Natural killer cell treated with Interleukin-12 subunit alpha and Interleukin-12 subunit beta and Interleukin-15 and Interleukin-18, amount 100 ng/mL, for 72 hours (primary cell): ENCODE measurements around the gene ZNF227. TPM values are rescaled to one million over a fixed set of nuclear protein-coding genes. Genes with fewer than 3 reads are reported as not detected.
"Not testable (repeated sequence)": the region's sequence is repeated elsewhere in the genome, so short reads cannot be mapped to it uniquely, and the experiment has no call there.

Source experiments
- ATAC-seq, 2 donors: fragments of 150-1000 bp; cut with Tn5 transposase in 1 of 2; sonication (Bioruptor Pico), chemical (Tn5 transposase) in 1 of 2; 2 replicates each; pipeline ENCODE4 v1.10.0; 2021
- DNase-seq: peaks from one replicate; pipeline ENCODE4 v3.0.0; 2022; ENCODE audit warnings: low spot score
- H3K27ac Mint-ChIP-seq, 2 donors: 1 replicate in 1 of 2; 2 replicates in 1 of 2; pipeline ENCODE4 v1.8.0; 2022; ENCODE audit warnings: mixed read lengths in 2 of 2, mild to moderate bottlenecking in 1 of 2, moderate library complexity in 1 of 2
- H3K27me3 Mint-ChIP-seq, 2 donors: 1 replicate in 1 of 2; 2 replicates in 1 of 2; pipeline ENCODE4 v1.8.0; 2022; ENCODE audit warnings: mixed read lengths in 2 of 2
- H3K36me3 Mint-ChIP-seq: one replicate; pipeline ENCODE4 v1.8.0; 2022; ENCODE audit warnings: mixed read lengths
- H3K4me1 Mint-ChIP-seq, 2 donors: 1 replicate in 1 of 2; 2 replicates in 1 of 2; pipeline ENCODE4 v1.8.0; 2022; ENCODE audit warnings: low read depth in 2 of 2, mixed read lengths in 2 of 2, mild to moderate bottlenecking in 1 of 2
- H3K4me3 Mint-ChIP-seq: one replicate; pipeline ENCODE4 v1.8.0; 2022; ENCODE audit warnings: mixed read lengths
- H3K9me3 Mint-ChIP-seq: 2 replicates; pipeline ENCODE4 v1.8.0; 2022; ENCODE audit warnings: mixed read lengths
- total RNA-seq, 2 donors: library from RNA; stranded (reverse); gene quantifications; one replicate each; pipeline ENCODE4 v1.2.3, GENCODE V29; 2022

The ZNF227 gene
- total RNA-seq, result 10 to 100 TPM; 25.9 to 26.0 TPM

- peak within 1 kb of the TSS; percentile 34 to 93 for H3K27ac Mint-ChIP-seq
- peaks cover 18 to 37% of the 10 kb centered on the region in 2 donors for H3K4me1 Mint-ChIP-seq
- H3K36me3 Mint-ChIP-seq, result peaks cover 28% of the 10 kb centered on the region
- H3K4me3 Mint-ChIP-seq, result peak within 1 kb of the TSS; percentile 87
- H3K27me3 Mint-ChIP-seq, result no peaks in the 10 kb centered on the region
- ATAC-seq (peak; percentile 95 to 97), DNase-seq (peak; percentile 85)
- H3K9me3 Mint-ChIP-seq, result peaks cover 3% of the 10 kb centered on the region
Measured at GRCh38 chr19:44212250-44212865, at the start of gene ZNF227. ZNF227 (plus strand) TSS chr19:44212532; CDS start chr19:44217793, 5,261 bp downstream.

- Mint-ChIP-seq H3K27me3 (no peaks in the 10 kb centered on the region), H3K9me3 (peaks cover 6% of the 10 kb centered on the region), H3K4me1 (peaks cover 17 to 30% of the 10 kb centered on the region in 2 donors), H3K36me3 (peaks cover 39% of the 10 kb centered on the region), H3K4me3 (no peak overlapping the region), H3K27ac (no peak overlapping the region)
- no peak for ATAC-seq
- DNase-seq, result no peak
Measured at GRCh38 chr19:44163789-44164188, 48.5 kb upstream of the ZNF227 start.

GRCh38 chr19:44164327-44164672 lies 48.0 kb upstream of the ZNF227 start:
- ATAC-seq (no peak), DNase-seq (no peak)
- Mint-ChIP-seq H3K4me1 (peaks cover 17 to 30% of the 10 kb centered on the region in 2 donors), H3K4me3 (peak overlapping the region; percentile 91), H3K36me3 (peaks cover 44% of the 10 kb centered on the region), H3K27ac (peak overlapping the region; percentile 80 to 96), H3K9me3 (peaks cover 6% of the 10 kb centered on the region), H3K27me3 (no peaks in the 10 kb centered on the region)

- Mint-ChIP-seq H3K36me3 (peaks cover 50% of the 10 kb centered on the region), H3K4me1 (peaks cover 17 to 30% of the 10 kb centered on the region in 2 donors), H3K27me3 (no peaks in the 10 kb centered on the region), H3K4me3 (peak within 1 kb of the TSS; percentile 91), H3K9me3 (peaks cover 6% of the 10 kb centered on the region), H3K27ac (peak within 1 kb of the TSS; percentile 80 to 96)
- peak; percentile 94 to 98 for ATAC-seq
- peak; percentile 90 for DNase-seq
Measured at GRCh38 chr19:44164673-44165512, 47.4 kb upstream of the ZNF227 start, which contains the start of gene ZNF226. ZNF226 (plus strand) TSS chr19:44165100; CDS start chr19:44170081, 4,981 bp downstream.

GRCh38 chr19:44170660-44171059 lies 41.7 kb upstream of the ZNF227 start:
- Mint-ChIP-seq H3K4me1 (peaks cover 11 to 17% of the 10 kb centered on the region in 2 donors), H3K36me3 (peaks cover 70% of the 10 kb centered on the region), H3K9me3 (peaks cover 14% of the 10 kb centered on the region)
- ATAC-seq, H3K4me3 Mint-ChIP-seq, H3K27ac Mint-ChIP-seq, H3K27me3 Mint-ChIP-seq, DNase-seq: not testable (repeated sequence)

GRCh38 chr19:44176590-44176989 lies 35.7 kb upstream of the ZNF227 start:
- Mint-ChIP-seq H3K27ac (no peak overlapping the region), H3K4me3 (no peak overlapping the region), H3K4me1 (no peaks in the 10 kb centered on the region), H3K36me3 (peaks cover 74% of the 10 kb centered on the region), H3K9me3 (peaks cover 33% of the 10 kb centered on the region), H3K27me3 (no peaks in the 10 kb centered on the region)
- no peak for DNase-seq
- no peak for ATAC-seq

- Mint-ChIP-seq H3K27me3 (no peaks in the 10 kb centered on the region), H3K4me1 (peaks cover 0 to 4% of the 10 kb centered on the region in 2 donors), H3K9me3 (peaks cover 32% of the 10 kb centered on the region), H3K27ac (no peak overlapping the region), H3K36me3 (peaks cover 48% of the 10 kb centered on the region), H3K4me3 (no peak overlapping the region)
- no peak for DNase-seq
- no peak for ATAC-seq
Measured at GRCh38 chr19:44180968-44181367, 31.4 kb upstream of the ZNF227 start.

- Mint-ChIP-seq H3K36me3 (peaks cover 42% of the 10 kb centered on the region), H3K27me3 (peaks cover 0 to 6% of the 10 kb centered on the region in 2 donors), H3K4me3 (no peak overlapping the region), H3K4me1 (peaks cover 0 to 4% of the 10 kb centered on the region in 2 donors), H3K27ac (no peak overlapping the region), H3K9me3 (peaks cover 20% of the 10 kb centered on the region)
- ATAC-seq (no peak), DNase-seq (no peak)
Measured at GRCh38 chr19:44182145-44182544, 30.2 kb upstream of the ZNF227 start.

GRCh38 chr19:44190020-44190419 lies 22.3 kb upstream of the ZNF227 start:
- Mint-ChIP-seq H3K27ac (no peak overlapping the region), H3K4me3 (no peak overlapping the region), H3K4me1 (no peaks in the 10 kb centered on the region), H3K9me3 (peaks cover 23% of the 10 kb centered on the region), H3K36me3 (peaks cover 52% of the 10 kb centered on the region), H3K27me3 (peaks cover 13 to 34% of the 10 kb centered on the region in 2 donors)
- DNase-seq (no peak), ATAC-seq (no peak)

GRCh38 chr19:44192127-44192526 lies 20.2 kb upstream of the ZNF227 start:
- ATAC-seq (no peak), DNase-seq (no peak)
- H3K4me1 Mint-ChIP-seq, result no peaks in the 10 kb centered on the region
- H3K9me3 Mint-ChIP-seq, result peaks cover 25% of the 10 kb centered on the region
- no peak overlapping the region for H3K4me3 Mint-ChIP-seq
- peaks cover 53% of the 10 kb centered on the region for H3K36me3 Mint-ChIP-seq
- peaks cover 19 to 28% of the 10 kb centered on the region in 2 donors for H3K27me3 Mint-ChIP-seq
- no peak overlapping the region for H3K27ac Mint-ChIP-seq

- ATAC-seq, result no peak
- no peak overlapping the region for H3K27ac Mint-ChIP-seq
- peaks cover 7 to 19% of the 10 kb centered on the region in 2 donors for H3K27me3 Mint-ChIP-seq
- H3K4me3 Mint-ChIP-seq, result no peak overlapping the region
- DNase-seq, result no peak
- peaks cover 27% of the 10 kb centered on the region for H3K36me3 Mint-ChIP-seq
- peaks cover 11% of the 10 kb centered on the region for H3K9me3 Mint-ChIP-seq
- H3K4me1 Mint-ChIP-seq, result no peaks in the 10 kb centered on the region
Measured at GRCh38 chr19:44196772-44197171, 15.6 kb upstream of the ZNF227 start.

- DNase-seq, result no peak
- Mint-ChIP-seq H3K36me3 (peaks cover 31% of the 10 kb centered on the region), H3K4me1 (peaks cover 6% of the 10 kb centered on the region in 2 donors), H3K27ac (no peak overlapping the region), H3K4me3 (no peak overlapping the region), H3K27me3 (peaks cover 20 to 27% of the 10 kb centered on the region in 2 donors), H3K9me3 (peaks cover 6% of the 10 kb centered on the region)
- ATAC-seq, result no peak
Measured at GRCh38 chr19:44202470-44202869, 9.9 kb upstream of the ZNF227 start.

GRCh38 chr19:44202974-44203373 lies 9.4 kb upstream of the ZNF227 start:
- peaks cover 31% of the 10 kb centered on the region for H3K36me3 Mint-ChIP-seq
- no peak overlapping the region for H3K27ac Mint-ChIP-seq
- peaks cover 9 to 11% of the 10 kb centered on the region in 2 donors for H3K4me1 Mint-ChIP-seq
- no peak for ATAC-seq
- peaks cover 20 to 27% of the 10 kb centered on the region in 2 donors for H3K27me3 Mint-ChIP-seq
- H3K4me3 Mint-ChIP-seq, result no peak overlapping the region
- DNase-seq, result no peak
- peaks cover 6% of the 10 kb centered on the region for H3K9me3 Mint-ChIP-seq

GRCh38 chr19:44203877-44204276 lies 8.5 kb upstream of the ZNF227 start:
- not testable (repeated sequence) for DNase-seq, ATAC-seq, H3K4me3 Mint-ChIP-seq, H3K9me3 Mint-ChIP-seq, H3K27ac Mint-ChIP-seq
- Mint-ChIP-seq H3K27me3 (peaks cover 19 to 27% of the 10 kb centered on the region in 2 donors), H3K4me1 (peaks cover 9 to 11% of the 10 kb centered on the region in 2 donors), H3K36me3 (peaks cover 31% of the 10 kb centered on the region)
